NCI-H345 treated with DMSO at 0.1 percent for 48 hours (cell line): ENCODE measurements around the gene BRD4.
"Not testable (repeated sequence)": the region's sequence is repeated elsewhere in the genome, so short reads cannot be mapped to it uniquely, and the experiment has no call there.

Source experiments
- DNase-seq: peaks from one replicate; lab custom pipeline; 2025; ENCODE audit not compliant: unreplicated experiment; lab: John Stamatoyannopoulos, UW

BRD4 gene

DNA sequence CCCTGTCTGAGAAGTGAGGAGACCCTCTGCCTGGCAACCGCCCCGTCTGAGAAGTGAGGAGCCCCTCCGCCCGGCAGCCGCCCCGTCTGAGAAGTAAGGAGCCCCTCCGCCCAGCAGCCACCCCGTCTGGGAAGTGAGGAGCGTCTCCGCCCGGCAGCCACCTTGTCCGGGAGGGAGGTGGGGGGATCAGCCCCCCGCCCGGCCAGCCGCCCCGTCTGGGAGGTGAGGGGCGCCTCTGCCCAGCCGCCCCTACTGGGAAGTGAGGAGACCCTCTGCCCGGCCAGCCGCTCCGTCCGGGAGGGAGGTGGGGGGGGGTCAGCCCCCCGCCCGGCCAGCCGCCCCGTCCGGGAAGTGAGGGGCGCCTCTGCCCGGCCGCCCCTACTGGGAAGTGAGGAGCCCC is 30.7 kb upstream of the BRD4 start:
- DNase-seq, result not testable (repeated sequence)

DNA sequence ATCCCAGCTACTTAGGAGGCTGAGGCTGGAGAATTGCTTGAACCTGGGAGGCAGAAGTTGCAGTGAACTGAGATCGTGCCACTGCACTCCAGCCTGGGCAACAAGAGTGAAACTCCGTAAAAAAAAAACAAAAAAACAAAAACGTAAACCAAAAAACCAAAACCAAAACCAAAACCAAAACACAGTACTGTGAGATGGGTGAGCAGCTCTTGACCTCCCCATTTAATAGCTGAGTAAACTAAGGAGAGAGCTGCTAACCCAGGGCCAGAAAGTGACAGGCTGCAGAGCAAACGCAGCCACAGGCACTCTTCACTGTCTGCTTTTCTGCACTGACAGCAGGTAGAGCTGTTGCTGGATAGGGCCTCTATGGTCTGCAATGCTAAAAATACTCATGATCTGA is 27.7 kb upstream of the BRD4 start:
- DNase-seq, result not testable (repeated sequence)

DNA sequence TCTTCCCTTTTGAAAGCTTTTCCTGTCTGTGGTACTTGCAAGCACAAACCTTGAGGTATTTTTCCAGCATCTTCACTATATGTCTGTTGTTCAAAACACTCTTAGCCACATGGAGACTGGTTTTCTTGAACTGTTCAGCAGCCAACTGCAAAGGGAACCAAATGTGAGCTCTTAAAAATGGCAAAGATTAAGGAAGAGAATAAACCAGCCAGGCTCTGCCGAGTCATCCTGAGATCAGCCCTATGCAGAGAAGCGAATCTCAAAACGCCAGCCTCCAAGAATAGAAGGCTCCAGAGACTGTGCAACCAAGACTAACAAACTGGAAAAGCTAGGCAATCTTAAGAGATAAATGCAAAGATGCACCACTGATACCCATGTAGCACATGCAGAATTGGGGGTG is 26.6 kb upstream of the BRD4 start:
- no peak for DNase-seq

DNA sequence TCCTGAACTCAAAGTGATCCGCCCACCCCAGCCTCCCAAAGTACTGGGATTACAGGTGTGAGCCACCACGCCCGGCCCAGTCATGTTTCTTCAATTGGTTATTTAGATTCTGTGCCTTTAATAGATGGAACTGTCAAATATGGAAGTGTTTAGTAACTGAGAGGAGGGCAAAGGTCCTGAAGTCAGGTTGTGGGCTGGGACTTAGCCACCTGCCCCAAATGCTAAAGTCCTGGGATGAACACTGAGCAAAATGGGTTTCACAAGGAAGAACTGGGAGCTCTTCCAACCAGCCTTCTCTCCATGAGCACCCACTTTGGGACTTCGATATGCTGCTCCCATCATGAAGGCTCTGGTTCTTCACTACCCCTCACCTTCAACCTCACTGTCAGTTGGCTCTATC is 25.6 kb upstream of the BRD4 start:
- no peak for DNase-seq

DNA sequence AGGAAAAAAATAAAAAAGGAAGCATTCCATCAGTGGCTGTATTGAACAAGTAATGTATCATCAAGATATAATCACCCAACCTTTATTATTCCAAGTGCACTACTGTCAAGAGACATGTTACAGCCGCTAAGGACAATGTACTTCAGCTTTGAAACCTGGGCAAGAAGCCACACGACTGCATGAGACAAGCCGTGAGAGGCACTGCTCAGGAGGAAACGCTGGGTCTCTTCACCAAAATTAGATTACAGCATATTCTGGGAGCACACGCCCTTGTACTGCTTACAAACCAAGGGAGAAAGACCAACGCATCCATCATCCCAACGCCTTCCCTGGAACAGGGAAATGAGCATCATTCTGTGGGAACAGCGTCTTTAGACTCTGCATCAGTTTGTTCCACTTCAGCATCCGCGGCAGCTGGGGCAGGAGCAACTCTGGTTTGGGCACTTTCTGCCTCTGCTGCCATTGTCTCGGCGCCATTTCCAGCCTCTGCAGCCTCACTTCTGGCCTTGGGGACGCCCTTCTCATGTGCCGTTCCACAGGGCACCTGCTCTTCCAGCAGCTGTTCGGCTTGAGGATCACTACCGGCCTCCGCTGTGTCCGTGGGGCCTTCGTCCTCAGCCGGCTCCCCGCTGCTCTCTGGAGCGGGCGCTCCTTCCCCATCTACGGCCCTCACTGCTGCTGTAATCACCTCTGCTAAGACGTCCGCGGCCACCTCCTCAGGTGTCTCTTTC is 22.4 kb upstream of the BRD4 start:
- DNase-seq, result no peak

DNA sequence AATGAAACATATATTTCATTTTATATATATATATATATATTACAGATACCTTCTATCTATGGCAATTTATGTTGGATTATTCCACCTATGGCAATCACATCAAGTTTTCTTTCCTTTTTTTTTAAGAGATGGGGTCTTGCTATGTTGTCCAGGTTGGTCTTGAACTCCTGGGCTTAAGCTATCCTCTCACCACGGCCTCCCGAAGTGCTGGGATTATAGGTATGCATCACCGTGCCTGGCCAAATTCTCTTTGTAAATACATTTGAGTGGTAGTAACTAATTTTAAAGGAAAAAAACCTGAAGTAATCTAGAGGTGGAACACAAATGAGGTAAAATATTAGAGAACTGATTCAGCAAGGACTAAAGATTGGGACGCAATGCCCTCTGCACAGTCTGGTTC is 21.6 kb upstream of the BRD4 start:
- DNase-seq, result no peak

DNA sequence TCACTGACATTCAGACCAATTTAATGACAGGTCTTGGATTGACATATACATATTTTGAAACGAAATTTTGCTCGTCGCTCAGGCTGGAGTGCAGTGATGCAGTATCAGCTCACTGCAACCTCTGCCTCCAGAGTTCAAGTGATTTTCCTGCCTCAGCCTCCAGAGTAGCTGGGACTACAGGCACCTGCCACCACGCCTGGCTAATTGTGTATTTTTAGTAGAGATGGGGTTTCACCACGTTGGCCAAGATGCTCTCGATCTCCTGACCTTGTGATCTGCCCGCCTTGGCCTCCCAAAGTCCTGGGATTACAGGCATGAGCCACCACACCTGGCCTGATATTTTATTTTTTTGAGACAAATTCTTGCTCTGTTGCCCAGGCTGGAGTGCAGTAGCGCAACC is 20.2 kb upstream of the BRD4 start:
- not testable (repeated sequence) for DNase-seq

DNA sequence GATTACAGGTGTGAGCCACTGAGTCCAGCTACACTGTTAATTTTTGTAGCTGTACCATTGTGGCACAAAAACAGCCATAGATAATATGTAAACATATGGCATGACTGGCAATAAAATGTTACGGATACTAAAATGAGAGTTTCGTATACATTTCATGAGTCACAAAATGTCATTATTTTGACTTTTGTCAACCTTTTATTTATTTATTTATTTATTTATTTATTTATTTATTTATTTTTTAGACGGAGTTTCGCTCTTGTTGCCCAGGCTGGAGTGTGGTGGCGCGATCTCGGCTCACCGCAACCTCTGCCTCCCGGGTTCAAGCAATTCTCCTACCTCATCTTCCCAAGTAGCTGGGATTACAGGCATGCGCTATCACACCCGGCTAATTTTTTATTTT is 9.0 kb upstream of the BRD4 start:
- DNase-seq, result not testable (repeated sequence)

DNA sequence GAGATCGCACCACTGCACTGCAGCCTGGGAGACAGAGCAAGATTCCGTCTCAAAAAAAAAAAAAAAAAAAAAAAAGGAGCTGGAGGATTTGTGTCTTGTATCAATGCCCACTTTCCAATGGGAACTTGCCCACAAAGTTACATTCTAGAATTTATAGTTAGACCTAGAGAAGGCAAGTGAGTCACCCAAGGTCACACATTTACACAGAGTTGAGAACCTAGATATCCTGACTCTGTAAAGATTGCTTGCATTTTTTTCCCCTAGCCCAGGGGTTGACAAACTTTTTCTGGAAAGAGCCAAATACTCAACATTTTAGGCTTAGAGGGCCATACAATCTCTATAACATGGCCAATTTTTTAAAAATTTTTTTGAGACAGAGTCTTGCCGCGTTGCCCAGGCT is 7.7 kb upstream of the BRD4 start:
- DNase-seq, result no peak

DNA sequence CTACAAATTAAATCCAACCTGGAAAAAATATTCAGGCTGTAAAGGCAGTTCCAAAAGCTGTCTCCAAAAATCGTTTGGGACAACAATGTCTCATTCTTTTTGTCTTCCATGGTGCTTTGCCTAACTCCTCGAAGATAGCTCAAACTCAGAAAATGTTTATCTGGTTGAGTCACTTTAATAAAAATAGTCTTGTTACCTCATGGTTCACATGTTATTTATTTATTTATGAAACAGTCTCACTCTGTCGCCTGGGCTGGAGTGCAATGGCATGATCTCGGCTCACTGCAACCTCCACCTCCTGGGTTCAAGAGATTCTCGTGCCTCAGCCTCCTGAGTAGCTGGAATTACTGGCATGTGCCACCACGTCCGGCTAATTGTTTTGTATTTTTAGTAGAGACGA is 4.9 kb upstream of the BRD4 start:
- no peak for DNase-seq

DNA sequence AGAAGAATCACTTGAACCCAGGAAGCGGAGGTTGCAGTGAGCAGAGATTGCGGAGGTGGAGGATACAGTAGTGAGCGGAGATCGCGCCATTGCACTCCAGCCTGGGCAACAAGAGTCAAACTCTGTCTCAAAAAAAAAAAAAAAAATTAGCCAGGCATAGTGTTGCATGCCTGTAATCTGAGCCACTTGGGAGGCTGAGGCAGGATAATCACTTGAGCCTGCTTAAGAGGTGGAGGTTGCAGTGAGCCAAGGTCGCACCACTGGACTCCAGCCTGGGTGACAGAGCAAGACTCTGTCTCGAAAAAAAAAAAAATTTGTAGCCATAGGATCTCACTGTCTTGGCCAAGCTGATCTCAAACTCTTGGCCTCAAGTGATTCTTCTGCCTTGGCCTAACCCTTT is 3.7 kb upstream of the BRD4 start:
- not testable (repeated sequence) for DNase-seq

DNA sequence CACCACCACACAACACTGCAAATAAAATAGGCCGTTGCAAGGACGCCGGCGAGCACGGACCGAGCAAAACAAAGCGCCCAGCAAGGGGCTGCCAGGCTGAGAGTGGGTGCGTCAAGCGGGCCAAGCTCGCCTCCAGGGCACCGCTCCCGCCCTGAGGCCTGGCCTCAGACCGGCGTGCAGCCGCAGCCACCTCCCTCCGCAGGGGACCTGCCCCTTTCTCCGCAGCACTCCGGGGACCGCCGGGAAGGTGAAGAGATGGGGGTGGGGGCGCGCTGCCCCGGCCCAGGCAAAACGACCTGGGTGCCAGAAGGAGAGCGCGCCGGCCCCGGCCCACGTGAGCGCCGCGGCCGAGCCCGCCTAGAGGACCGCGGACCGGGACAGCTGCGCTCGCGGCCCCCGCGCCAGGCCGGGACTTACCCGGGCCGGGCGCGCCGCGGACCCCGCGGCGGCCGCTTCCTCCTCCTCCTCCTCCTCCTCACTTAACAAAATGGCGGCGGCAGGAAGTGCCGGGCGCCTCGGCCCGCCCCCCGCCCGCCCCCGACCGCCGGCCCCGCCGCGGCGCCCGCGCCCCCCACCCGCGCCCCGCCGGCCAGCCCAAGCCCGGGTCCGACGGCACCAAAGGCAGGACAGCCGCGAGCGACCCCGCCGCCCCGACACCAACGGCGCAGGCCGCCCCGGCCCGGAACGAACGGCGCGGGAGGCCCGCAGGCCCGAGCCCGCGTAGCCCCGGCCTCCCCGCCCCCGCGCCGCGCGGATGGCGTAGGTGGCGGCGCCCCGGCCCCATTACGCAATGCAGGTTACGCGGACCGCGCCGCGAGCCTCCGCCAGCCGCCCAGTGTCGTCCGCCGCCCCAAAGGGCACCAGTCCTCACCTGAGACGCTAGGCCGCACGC is 674 bp downstream of the BRD4 start:
- DNase-seq, result no peak

DNA sequence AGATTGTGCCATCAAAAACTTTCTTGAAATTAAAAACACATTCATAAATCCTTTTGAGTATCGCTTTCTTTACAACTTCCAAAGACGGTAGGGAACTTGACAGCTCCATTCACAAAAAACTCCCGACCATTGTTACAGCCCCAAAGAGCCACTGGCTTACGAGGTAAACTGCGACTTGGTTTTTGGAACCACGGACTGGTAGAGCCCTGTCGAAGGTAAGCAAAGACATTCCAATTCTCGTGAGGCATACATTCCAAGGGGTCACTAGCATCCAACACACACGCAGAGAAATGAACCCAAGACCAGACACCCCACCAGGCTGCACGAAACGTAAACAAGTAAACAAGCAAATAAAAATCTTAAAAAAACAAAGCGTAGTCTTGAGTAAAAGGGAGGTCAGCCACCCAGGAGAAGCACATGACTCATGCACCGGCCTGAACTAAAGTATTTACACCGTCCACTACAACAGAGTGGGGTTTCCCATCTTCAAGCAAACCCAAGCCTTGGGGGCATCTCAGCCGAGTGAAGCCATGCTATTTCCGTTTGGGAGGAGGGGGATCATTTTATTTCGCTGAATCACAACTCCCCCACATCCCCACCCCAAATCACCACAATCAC is 1.4 kb downstream of the BRD4 start:
- no peak for DNase-seq

DNA sequence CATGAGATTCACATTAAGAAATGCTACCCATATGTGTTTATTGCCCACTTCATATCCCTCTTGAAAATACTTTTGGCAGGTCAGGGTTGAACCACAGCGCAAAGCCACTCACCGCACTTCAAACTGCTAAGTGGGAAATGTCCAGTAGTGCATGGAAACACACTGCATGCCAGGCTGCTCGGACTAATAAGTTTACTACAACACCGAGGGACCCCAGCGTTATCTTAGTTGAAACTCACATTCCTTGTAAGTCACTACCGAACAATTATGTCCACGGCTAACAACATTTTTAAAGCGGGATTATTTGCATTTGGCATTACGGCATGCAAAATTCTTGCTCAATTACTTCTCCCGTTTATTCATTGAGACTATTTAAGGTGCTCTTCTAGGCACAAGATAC is 4.0 kb downstream of the BRD4 start:
- DNase-seq, result no peak

DNA sequence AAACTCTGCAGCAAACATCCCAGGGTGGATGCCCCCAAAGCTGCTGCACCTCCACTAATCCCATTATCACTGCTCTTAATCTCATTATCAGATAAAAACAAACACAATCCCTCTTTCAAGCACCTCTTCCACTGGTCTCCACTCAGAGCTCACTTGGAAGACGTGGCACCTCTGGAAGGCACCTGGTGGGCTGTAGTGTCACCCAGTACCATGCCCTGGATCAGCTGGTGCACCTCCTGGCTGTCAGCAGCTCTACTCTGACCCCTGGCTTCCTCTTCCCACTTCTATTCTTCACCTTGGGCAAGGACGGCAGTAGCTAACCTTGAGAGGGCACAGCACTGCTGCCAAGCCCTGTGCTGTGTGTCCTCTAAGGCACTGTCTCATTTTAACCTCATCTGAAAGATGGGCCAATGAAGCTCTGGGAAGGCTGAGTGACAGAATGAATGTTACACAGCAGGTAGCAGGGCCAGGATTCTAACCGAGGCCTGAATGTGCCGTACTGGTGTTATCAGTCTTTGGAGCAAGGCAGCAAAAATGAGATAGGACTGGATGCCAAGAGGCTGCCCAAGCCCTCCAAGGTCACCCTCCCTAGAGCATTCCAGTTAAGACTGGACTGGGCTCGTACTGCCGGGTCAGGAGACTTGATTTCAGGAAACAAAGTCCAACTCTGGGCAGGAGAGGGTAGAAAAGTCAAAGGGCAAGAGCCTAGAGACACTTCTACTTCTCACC is 7.4 kb downstream of the BRD4 start:
- no peak for DNase-seq

DNA sequence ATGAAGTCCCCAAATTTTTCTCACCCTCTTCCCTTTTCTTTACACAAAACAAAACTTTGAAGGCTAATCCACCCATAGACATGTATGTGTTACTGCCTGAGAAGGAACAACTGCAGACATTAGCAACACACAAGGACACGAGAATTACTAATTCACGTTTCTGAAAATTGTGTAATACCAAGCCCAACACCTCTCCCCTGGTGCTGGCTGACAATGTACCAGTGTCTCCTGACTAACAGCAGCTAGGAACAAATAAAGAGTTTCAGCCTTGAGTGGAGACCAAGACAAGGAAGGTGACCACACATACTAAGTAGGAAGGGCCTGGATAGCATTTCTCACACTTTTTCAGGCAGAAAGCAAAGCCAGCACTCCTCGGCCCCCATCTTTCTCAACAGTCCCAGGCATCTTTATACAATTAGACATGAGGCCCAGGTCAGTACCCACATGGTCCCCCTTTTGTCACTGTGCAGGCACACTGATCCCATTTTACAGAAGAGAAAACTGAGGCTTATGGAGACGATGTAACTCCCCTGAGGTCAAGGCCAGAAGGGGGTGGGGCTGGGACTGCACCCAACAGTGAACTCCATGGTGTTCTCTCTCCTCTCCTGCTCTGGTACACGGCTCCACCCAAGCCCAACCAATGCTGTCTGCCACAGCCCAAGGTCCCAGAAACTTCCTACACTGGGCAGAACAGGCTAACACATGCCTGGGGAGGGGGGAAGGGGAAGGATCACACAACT is 8.7 kb downstream of the BRD4 start:
- no peak for DNase-seq

DNA sequence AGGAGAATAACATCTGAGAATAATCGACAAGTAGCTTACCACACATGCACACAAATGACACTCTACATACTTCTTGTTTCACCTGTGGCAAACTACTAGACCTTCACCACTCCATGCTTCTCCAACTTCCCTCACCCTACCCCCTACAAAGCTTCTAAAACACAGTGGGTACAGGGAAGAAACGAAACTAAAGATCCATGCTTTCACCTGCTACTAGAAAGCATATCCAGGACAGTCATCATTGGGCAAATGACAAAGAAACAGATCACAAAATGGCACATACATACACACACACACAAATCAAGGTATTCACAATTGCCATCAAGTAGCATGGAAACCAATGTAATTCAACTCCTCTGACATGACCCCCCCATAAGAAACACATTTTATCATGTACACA is 10.6 kb downstream of the BRD4 start:
- DNase-seq, result no peak

DNA sequence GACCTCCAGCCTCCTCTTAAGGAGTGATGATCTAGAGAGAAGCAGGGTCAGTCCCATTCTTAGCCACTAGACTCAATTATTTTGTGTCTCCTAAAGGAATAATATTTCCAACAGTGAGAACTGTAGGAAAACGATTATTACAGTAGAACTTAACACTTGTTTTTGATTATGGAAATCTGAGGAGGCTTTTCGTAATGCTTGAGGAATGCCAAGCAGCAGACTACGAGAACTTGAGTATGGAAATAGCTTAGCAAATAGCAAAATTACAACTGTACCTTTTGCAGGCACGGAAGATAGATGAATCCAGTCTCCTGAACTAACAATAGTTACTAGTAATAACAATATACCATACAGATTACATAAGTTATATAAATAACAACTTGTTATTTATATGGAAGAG is 12.2 kb downstream of the BRD4 start:
- no peak for DNase-seq

DNA sequence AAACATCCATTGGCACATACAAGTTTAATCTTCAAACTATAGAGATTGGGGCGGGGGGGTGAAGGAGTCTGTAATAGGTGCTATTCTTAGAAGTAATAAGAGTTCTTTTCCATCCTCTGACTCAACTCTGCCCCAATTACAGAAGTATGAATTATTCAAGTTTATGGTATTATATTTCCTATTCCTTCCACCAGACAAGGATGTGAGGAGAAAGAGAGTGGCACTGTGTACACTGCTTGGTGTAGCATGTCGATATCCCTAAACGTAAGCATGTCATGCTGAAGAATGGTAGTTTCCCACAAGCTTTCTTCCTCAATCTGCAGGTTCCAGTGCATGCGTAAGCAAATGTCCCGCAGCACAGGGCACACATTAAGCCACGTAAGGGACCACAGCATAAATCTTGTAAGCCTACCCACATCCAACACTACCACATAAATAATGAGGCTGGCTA is 14.1 kb downstream of the BRD4 start:
- DNase-seq, result no peak

DNA sequence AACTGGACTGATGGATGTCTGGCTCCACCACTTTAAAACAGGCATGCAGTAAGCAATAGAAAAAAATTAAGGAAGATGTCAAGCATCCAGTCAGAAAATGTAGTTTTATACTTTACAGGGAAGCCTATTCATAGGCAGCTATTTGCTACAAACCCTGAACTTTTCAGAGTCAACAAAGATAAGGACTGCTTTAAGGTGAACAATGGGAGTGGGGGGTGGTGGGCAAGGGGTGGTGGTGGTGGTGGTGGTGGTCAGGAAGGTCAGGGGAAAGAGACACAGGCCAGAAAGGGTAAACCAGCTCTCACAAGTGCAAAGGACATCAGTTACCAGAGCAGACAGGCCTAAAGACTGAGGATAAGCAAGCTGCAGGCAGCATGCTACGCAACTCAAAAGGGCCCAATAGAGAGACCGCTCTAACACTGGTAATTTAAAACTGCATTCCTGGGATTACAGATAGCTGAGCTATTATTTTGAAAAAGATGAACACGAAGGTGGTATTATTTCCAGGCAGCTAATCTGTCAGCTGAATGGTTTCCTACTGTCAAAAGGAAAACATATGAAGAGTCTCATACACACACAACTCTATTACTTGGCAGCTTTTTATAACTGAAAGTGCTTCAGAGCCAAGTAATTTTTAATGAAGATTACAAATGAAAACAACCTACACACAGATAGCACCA is 14.8 kb downstream of the BRD4 start:
- DNase-seq, result no peak
